ENCODE data around the gene TNS2. TPM values are rescaled to one million over a fixed set of nuclear protein-coding genes. Genes with fewer than 3 reads are reported as not detected.

TNS2 gene
- total RNA-seq, 6 experiments from 2014 or later = 50.5 to 139 (median 86.9) TPM

DNA sequence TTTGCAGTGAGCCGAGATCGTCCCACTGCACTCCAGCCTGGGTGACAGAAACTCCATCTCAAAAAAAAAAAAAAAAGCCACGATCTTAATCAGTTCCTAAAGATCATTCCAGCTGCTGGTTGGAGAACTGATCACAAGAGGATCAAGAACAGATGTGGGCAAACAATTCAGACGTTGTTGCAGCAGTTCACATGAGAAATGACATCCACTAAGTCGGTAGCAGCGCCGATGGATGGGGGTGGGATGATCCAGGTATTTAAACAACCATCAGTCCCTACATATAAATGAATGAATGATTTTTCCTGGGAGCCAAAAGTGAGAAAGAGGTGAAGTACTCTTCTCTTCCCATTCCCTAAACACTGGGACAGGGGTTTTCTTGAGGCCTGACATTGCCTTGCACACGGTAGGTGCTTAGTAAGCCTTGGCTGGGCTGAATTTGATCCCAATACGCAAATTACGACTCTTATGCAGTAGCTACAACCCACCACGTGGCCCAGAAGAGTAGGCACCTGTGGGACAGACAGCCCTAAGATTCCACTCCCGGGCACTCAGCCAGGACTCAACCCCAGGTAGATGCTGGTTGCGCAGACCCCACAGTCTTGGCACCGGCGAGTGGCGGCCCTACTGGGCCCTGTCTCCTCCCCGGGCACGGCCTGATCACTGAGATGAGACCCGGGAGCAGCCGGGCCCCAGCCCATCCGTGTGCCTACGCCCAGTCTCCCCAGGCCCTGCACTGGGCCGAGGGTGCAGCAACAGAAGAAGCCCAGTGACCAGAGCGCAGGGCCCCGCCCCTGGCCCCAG lies 28.8 kb downstream of the TNS2 start:
- WGBS (ENCODE audit: insufficient coverage, low coverage, low lambda C conversion rate, missing lambda C conversion rate) = 32% methylated on average over 17 of the region's 25 CpGs
- TF ChIP-seq, protein P1, sequence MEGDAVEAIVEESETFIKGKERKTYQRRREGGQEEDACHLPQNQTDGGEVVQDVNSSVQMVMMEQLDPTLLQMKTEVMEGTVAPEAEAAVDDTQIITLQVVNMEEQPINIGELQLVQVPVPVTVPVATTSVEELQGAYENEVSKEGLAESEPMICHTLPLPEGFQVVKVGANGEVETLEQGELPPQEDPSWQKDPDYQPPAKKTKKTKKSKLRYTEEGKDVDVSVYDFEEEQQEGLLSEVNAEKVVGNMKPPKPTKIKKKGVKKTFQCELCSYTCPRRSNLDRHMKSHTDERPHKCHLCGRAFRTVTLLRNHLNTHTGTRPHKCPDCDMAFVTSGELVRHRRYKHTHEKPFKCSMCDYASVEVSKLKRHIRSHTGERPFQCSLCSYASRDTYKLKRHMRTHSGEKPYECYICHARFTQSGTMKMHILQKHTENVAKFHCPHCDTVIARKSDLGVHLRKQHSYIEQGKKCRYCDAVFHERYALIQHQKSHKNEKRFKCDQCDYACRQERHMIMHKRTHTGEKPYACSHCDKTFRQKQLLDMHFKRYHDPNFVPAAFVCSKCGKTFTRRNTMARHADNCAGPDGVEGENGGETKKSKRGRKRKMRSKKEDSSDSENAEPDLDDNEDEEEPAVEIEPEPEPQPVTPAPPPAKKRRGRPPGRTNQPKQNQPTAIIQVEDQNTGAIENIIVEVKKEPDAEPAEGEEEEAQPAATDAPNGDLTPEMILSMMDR (IDR thresholded peaks at IDR 0.05) = no peak
- no peak for TF ChIP-seq POLR2A (IDR thresholded peaks at IDR 0.05)
- no peaks in the 10 kb centered on the region for H3K9me3 ChIP-seq
- intact Hi-C loops (cut with DNase I) = loop anchor here in 1 of 2 donors (10.0 kb wide), 1 partner anchor 206 kb away; no protein-coding TSS in a partner anchor
- H3K27me3 ChIP-seq = no peaks in the 10 kb centered on the region
- DNase-seq = no peak
- peaks cover 0 to 18% (median 6%) of the 10 kb centered on the region in 4 donors for H3K36me3 ChIP-seq
- peak overlapping the region; percentile 41 to 75 (median 72) for H3K27ac ChIP-seq
- H3K4me1 ChIP-seq = peaks cover 0 to 22% (median 1%) of the 10 kb centered on the region in 4 donors
- H3K4me3 ChIP-seq = peak overlapping the region; percentile 78 to 82 (median 81)
- peak in 1 of 4 donors; percentile 15 for ATAC-seq

DNA sequence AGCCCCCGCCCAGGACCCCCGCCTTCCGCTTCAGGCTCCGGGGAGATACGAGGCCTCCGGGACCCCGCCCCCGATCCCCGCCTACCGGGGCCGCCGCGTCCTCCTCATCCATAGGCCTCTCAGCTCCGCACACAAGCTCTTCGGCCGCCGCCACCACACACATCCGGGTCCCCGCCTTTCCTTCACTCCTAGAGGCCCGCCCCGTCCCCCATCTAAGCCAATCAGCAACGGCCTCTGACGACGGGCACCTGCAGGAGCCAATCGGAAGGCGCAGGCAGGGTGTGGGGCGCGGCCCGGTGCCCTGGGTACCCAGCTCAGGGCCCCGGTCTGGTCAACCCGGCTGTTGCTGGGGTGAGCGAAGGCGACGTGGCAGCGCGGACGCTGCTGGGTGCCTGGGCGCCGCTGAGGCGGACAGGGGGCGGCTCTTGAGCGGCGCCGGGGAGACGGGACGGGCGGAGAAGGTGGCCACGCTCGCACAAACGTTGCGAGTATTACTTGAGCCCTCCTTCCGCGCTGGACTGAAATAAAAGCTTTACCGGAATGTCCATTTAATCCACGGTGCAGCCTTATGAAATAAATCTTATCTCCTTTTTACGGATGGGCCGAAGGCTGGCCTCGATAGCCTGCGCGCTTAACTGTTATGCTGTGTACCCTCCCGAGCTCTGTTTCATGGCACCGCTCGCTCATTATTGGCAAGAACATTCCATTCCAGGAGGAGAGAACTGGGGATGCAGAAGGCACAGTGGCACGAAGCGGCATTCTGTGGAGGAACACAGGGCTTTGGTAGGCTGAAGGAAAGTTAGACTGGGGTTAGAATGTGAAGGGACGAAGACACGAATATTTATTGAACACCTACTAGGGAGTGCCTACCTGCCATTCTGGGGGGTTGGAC lies 29.6 kb downstream of the TNS2 start, which contains the start of gene SPRYD3:
SPRYD3 (minus strand) TSS at position 165 of the 892 bp plus-strand sequence; CDS start at position 108, 57 bp downstream.
- H3K9me3 ChIP-seq = no peaks in the 10 kb centered on the region

DNA sequence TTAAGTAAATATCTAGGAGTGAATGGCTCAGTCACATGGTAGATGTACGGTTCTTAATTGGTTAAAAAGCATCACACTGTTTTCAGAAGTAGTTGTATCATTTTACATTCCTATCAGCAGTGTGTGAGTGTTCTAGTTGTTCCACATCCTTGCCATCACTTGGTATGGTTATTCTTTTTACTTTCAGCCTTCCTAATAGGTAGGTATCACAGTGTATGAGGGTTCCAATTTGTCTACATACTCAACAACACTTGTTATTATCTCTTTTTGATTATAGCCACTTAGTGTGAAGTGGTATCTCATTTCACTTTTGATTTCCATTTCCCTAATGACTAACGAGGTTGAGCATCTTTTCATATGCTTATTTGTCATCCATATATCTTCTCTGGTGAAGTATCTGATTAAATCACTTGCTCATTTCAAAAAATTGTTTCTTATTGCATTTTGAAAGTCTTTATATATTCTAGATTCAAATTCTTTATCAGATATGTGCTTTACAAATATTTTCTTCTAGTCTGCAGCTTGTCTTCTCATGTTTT lies 32.8 kb downstream of the TNS2 start:
- H3K4me3 ChIP-seq = no peak overlapping the region
- no peak for DNase-seq
- TF ChIP-seq, protein P1 (IDR thresholded peaks at IDR 0.05) = no peak
- no peak for TF ChIP-seq POLR2A (IDR thresholded peaks at IDR 0.05)
- ATAC-seq = no peak
- intact Hi-C loops (cut with DNase I) = no loop called here
- H3K36me3 ChIP-seq = no peaks in the 10 kb centered on the region
- peaks cover 0 to 13% (median 1%) of the 10 kb centered on the region in 4 donors for H3K4me1 ChIP-seq
- 73% methylated on average over 2 of the region's 2 CpGs for WGBS (ENCODE audit: insufficient coverage, low coverage, low lambda C conversion rate, missing lambda C conversion rate)
- no peaks in the 10 kb centered on the region for H3K27me3 ChIP-seq
- no peak overlapping the region for H3K27ac ChIP-seq
- no peaks in the 10 kb centered on the region for H3K9me3 ChIP-seq

More for the DNA sequence above, 29.6 kb downstream of the TNS2 start, which contains the start of gene SPRYD3:
- ATAC-seq (peak; percentile 98 to 100 (median 100)), DNase-seq (peak; percentile 96 to 97 (median 97))
- Histone ChIP-seq H3K4me1 (peaks cover 0 to 13% (median 1%) of the 10 kb centered on the region in 4 donors), H3K27ac (peak within 1 kb of the TSS; percentile 72 to 89 (median 73)), H3K4me3 (peak within 1 kb of the TSS; percentile 78 to 82 (median 81)), H3K27me3 (no peaks in the 10 kb centered on the region), H3K36me3 (peaks cover 0 to 14% (median 6%) of the 10 kb centered on the region in 4 donors)
- 6% methylated on average over 18 of the region's 67 CpGs for WGBS (ENCODE audit: insufficient coverage, low coverage, low lambda C conversion rate, missing lambda C conversion rate)
- intact Hi-C loops (cut with DNase I) = loop anchor here in 1 of 2 donors (10.0 kb wide), 1 partner anchor 205 kb away; no protein-coding TSS in a partner anchor
- TF ChIP-seq, protein P1 (IDR thresholded peaks at IDR 0.05) = no peak
- TF ChIP-seq POLR2A (IDR thresholded peaks at IDR 0.05) = peak; percentile 91

DNA sequence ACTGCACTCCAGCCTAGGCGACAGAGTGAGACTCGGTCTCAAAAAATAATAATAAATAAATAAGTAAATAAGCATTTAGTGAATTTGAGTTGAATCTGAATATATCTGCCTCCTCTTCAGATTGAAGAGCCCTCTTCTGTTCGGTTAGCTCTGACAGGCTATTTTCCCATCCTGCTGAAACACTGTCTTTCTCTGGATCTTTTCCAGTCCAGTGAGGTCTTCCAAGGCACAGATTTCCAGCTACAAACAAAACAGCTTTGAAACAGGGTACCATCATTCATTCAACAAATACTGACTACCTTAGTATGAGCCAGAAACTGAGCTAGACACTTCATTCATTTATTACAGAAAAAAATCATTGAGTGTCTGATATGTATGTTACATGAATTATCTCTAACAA lies 36.5 kb downstream of the TNS2 start:
- TF ChIP-seq, protein P1 (IDR thresholded peaks at IDR 0.05) = no peak
- no peak for TF ChIP-seq POLR2A (IDR thresholded peaks at IDR 0.05)
- no peaks in the 10 kb centered on the region for H3K36me3 ChIP-seq
- no peaks in the 10 kb centered on the region for H3K27me3 ChIP-seq
- no peak overlapping the region for H3K4me3 ChIP-seq
- H3K27ac ChIP-seq = no peak overlapping the region
- 72% methylated on average over 3 of the region's 3 CpGs for WGBS (ENCODE audit: insufficient coverage, low coverage, low lambda C conversion rate, missing lambda C conversion rate)
- no peak for DNase-seq
- intact Hi-C loops (cut with DNase I) = no loop called here
- no peak for ATAC-seq
- H3K9me3 ChIP-seq = no peaks in the 10 kb centered on the region
- H3K4me1 ChIP-seq = no peaks in the 10 kb centered on the region

All from right lobe of liver (tissue), 6 donors.